H1 (cell line): Measurements from ENCODE around the gene INTS7. TPM values are rescaled to one million over a fixed set of nuclear protein-coding genes. Genes with fewer than 3 reads are reported as not detected.

ENCODE experiments used
- CTCF ChIA-PET: fragments of 300-600 bp; sonication (Branson Sonifier 250); formaldehyde crosslinking; loops from one replicate; lab custom pipeline; 2021; ENCODE audit not compliant: partially characterized antibody; lab: Charles Lee
- POLR2A ChIA-PET: fragments of 300-600 bp; sonication (Branson Sonifier 250); formaldehyde crosslinking; loops from one replicate; lab custom pipeline; 2021; ENCODE audit warnings: inconsistent platforms; ENCODE audit not compliant: partially characterized antibody; lab: Charles Lee
- DNase-seq, 2 experiments: peaks; one replicate each; pipeline versions ENCODE4 v3.0.0 to v3.0.0-alpha.2; 2010 to 2022; ENCODE audit warnings: low spot score in 2 of 2, low read depth in 1 of 2, mixed read lengths in 1 of 2
- FAIRE-seq: peaks from 2 replicates; lab custom pipeline; 2011; peaks lifted over from hg19 to GRCh38; lab: Jason Lieb, UNC
- H2AFZ ChIP-seq: 2 replicates; pipeline ENCODE4 v1.8.1; 2012; ENCODE audit warnings: low read length, inconsistent platforms
- H2AK5ac ChIP-seq: 2 replicates; pipeline ENCODE4 v1.6.1; 2013; ENCODE audit warnings: low read depth, low read length
- H2BK120ac ChIP-seq: replicated peaks from 2 replicates; pipeline ENCODE3; 2013; ENCODE audit warnings: low read depth, low read length, inconsistent platforms
- H2BK12ac ChIP-seq: 2 replicates; pipeline ENCODE4 v1.6.1; 2013; ENCODE audit warnings: low read depth, low read length
- H2BK15ac ChIP-seq: 2 replicates; pipeline ENCODE4 v1.6.1; 2013; ENCODE audit warnings: low read length
- H2BK20ac ChIP-seq: 2 replicates; pipeline ENCODE4 v1.6.1; 2013; ENCODE audit warnings: low read length
- H2BK5ac ChIP-seq: 2 replicates; pipeline ENCODE4 v1.6.1; 2013; ENCODE audit warnings: low read depth, low read length
- H3K14ac ChIP-seq: 2 replicates; pipeline ENCODE4 v1.6.1; 2013; ENCODE audit warnings: inconsistent platforms; ENCODE audit not compliant: insufficient read length
- H3K18ac ChIP-seq: 2 replicates; pipeline ENCODE4 v1.6.1; 2013; ENCODE audit warnings: low read length; ENCODE audit errors: extremely low read depth
- H3K23ac ChIP-seq: 2 replicates; pipeline ENCODE4 v1.6.1; 2013; ENCODE audit warnings: inconsistent platforms; ENCODE audit not compliant: insufficient read length
- H3K23me2 ChIP-seq: 2 replicates; pipeline ENCODE4 v1.6.1; 2013; ENCODE audit warnings: low read depth, low read length
- H3K27ac ChIP-seq: 2 replicates; pipeline ENCODE4 v1.6.1; 2011; ENCODE audit warnings: low read depth, low read length, inconsistent platforms
- H3K27me3 ChIP-seq, 4 experiments: replicated peaks in 1 of 4; 1 replicate in 1 of 4; 2 replicates in 3 of 4; pipeline versions ENCODE4 v1.6.1 to v1.8.1; 2011 to 2013; ENCODE audit warnings: low read length in 3 of 4, mild to moderate bottlenecking in 3 of 4, inconsistent platforms in 2 of 4, mixed read lengths in 2 of 4, moderate library complexity in 1 of 4; ENCODE audit not compliant: control insufficient read depth in 3 of 4, insufficient read depth in 3 of 4; ENCODE audit errors: extremely low read depth in 1 of 4
- H3K36me3 ChIP-seq, 4 experiments: 2 replicates each; pipeline versions ENCODE4 v1.6.1 to v1.8.1; 2011 to 2013; ENCODE audit warnings: mild to moderate bottlenecking in 4 of 4, low read length in 3 of 4, moderate library complexity in 2 of 4, control low read depth in 1 of 4, inconsistent platforms in 1 of 4; ENCODE audit not compliant: insufficient read depth in 4 of 4, control insufficient read depth in 2 of 4
- H3K4ac ChIP-seq: replicated peaks from 2 replicates; pipeline ENCODE3; 2013; ENCODE audit warnings: low read length, low read depth, mixed read lengths, inconsistent platforms; ENCODE audit not compliant: insufficient read length
- H3K4me1 ChIP-seq, 4 experiments: replicated peaks in 1 of 4; 1 replicate in 1 of 4; 2 replicates in 3 of 4; pipeline versions ENCODE4 v1.6.1 to v1.8.1; 2011 to 2013; ENCODE audit warnings: low read length in 3 of 4, inconsistent platforms in 2 of 4, mixed read lengths in 1 of 4; ENCODE audit not compliant: insufficient read depth in 4 of 4, control insufficient read depth in 3 of 4
- H3K4me2 ChIP-seq, 2 experiments: 2 replicates each; pipeline versions ENCODE4 v1.6.1 to v1.8.1; 2011 to 2013; ENCODE audit warnings: low read depth in 2 of 2, low read length in 2 of 2, control low read depth in 1 of 2, inconsistent platforms in 1 of 2, mild to moderate bottlenecking in 1 of 2; ENCODE audit not compliant: insufficient read depth in 1 of 2
- H3K4me3 ChIP-seq, 4 experiments: fragments of 200-600, 300-600 bp in 1 of 4; sonication (generic), shearing (Covaris generic), sonication (Bioruptor Twin) in 1 of 4; 2 replicates each; pipeline versions ENCODE4 v1.5.1 to v1.8.1; 2011 to 2016; ENCODE audit warnings: low read length in 4 of 4, low read depth in 3 of 4, control low read depth in 2 of 4, inconsistent platforms in 2 of 4, mild to moderate bottlenecking in 2 of 4, mixed read lengths in 1 of 4, moderate library complexity in 1 of 4; ENCODE audit not compliant: insufficient read depth in 2 of 4; ENCODE audit errors: extremely low read depth in 1 of 4
- H3K56ac ChIP-seq: replicated peaks from 2 replicates; pipeline ENCODE3; 2013; ENCODE audit warnings: low read depth, mild to moderate bottlenecking, mixed read lengths, low read length, inconsistent platforms; ENCODE audit not compliant: insufficient read length
- H3K79me1 ChIP-seq: 2 replicates; pipeline ENCODE4 v1.6.1; 2013; ENCODE audit warnings: low read depth, low read length, control low read depth
- H3K79me2 ChIP-seq, 2 experiments: 2 replicates each; pipeline versions ENCODE4 v1.6.1 to v1.8.1; 2012 to 2013; ENCODE audit warnings: low read length in 2 of 2, mild to moderate bottlenecking in 2 of 2, inconsistent platforms in 1 of 2; ENCODE audit not compliant: insufficient read depth in 2 of 2, control insufficient read depth in 1 of 2
- H3K9ac ChIP-seq, 4 experiments: replicated peaks in 1 of 4; 1 replicate in 1 of 4; 2 replicates in 3 of 4; pipeline versions ENCODE4 v1.6.1 to v1.8.1; 2011 to 2013; ENCODE audit warnings: low read depth in 3 of 4, low read length in 3 of 4, control low read depth in 2 of 4, mild to moderate bottlenecking in 2 of 4, moderate library complexity in 2 of 4, inconsistent platforms in 1 of 4; ENCODE audit errors: extremely low read depth in 1 of 4
- H3K9me3 ChIP-seq, 2 experiments: 2 replicates each; pipeline versions ENCODE4 v1.6.1 to v1.8.1; 2012 to 2013; ENCODE audit warnings: mild to moderate bottlenecking in 2 of 2, moderate library complexity in 2 of 2, control low read depth in 1 of 2, inconsistent platforms in 1 of 2, low read depth in 1 of 2, low read length in 1 of 2, mixed read lengths in 1 of 2; ENCODE audit not compliant: insufficient read depth in 2 of 2
- H4K20me1 ChIP-seq, 2 experiments: replicated peaks in 1 of 2; 2 replicates each; pipeline versions ENCODE3 to v1.8.1; 2011 to 2013; ENCODE audit warnings: inconsistent platforms in 2 of 2, low read length in 2 of 2, mild to moderate bottlenecking in 1 of 2; ENCODE audit not compliant: insufficient read depth in 2 of 2, control insufficient read depth in 1 of 2
- H4K5ac ChIP-seq: 2 replicates; pipeline ENCODE4 v1.6.1; 2013; ENCODE audit warnings: low read length, low read depth, mixed read lengths, inconsistent platforms; ENCODE audit not compliant: insufficient read length
- H4K8ac ChIP-seq: 2 replicates; pipeline ENCODE4 v1.8.0; 2013; ENCODE audit warnings: mild to moderate bottlenecking, moderate library complexity, low read length, inconsistent platforms; ENCODE audit not compliant: insufficient read depth; ENCODE audit errors: extremely low read depth
- H4K91ac ChIP-seq: replicated peaks from 2 replicates; pipeline ENCODE3; 2013; ENCODE audit warnings: low read length, mixed read lengths, inconsistent platforms; ENCODE audit not compliant: insufficient read length
- BACH1 ChIP-seq: IDR thresholded peaks from 2 replicates; pipeline ENCODE4 v1.6.1; 2012; ENCODE audit warnings: low read length, improper control_type of control experiment
- BCL11A ChIP-seq, 2 experiments: IDR thresholded peaks; one replicate each; pipeline ENCODE4 v1.6.1; 2011; ENCODE audit warnings: low read depth in 2 of 2, low read length in 2 of 2, mild to moderate bottlenecking in 2 of 2
- CHD1 ChIP-seq: IDR thresholded peaks from 2 replicates; pipeline ENCODE4 v1.6.1; 2012; ENCODE audit warnings: low read depth, low read length, improper control_type of control experiment
- CREB1 ChIP-seq: IDR thresholded peaks from 2 replicates; pipeline ENCODE4 v1.6.1; 2012; ENCODE audit warnings: inconsistent platforms
- KDM4A ChIP-seq: IDR thresholded peaks from one replicate; pipeline ENCODE4 v1.7.1; 2012; ENCODE audit warnings: low read depth, mild to moderate bottlenecking, moderate library complexity, low read length, inconsistent platforms; ENCODE audit not compliant: severe bottlenecking
- MAFK ChIP-seq: IDR thresholded peaks from 2 replicates; pipeline ENCODE4 v1.6.1; 2012; ENCODE audit warnings: low read depth, mild to moderate bottlenecking, improper control_type of control experiment, low read length
- RFX5 ChIP-seq: IDR thresholded peaks from 2 replicates; pipeline ENCODE4 v1.6.1; 2011; ENCODE audit warnings: low read depth, low read length, improper control_type of control experiment, borderline replicate concordance
- SUZ12 ChIP-seq: fragments of 200-600 bp; sonication (generic); IDR thresholded peaks from 2 replicates; pipeline ENCODE4 v1.6.1; 2012; ENCODE audit warnings: mild to moderate bottlenecking, inconsistent platforms, low read length, moderate library complexity, mixed read lengths
- WGBS, 2 experiments: shearing (Covaris generic) in 1 of 2; methylation state at CpG; one replicate each; pipeline versions ENCODE4 v1.1.6 to v1.1.7; 2013 to 2015; ENCODE audit warnings: low lambda C conversion rate in 2 of 2, mixed read lengths in 2 of 2, inconsistent platforms in 1 of 2, low coverage in 1 of 2, missing lambda C conversion rate in 1 of 2; ENCODE audit not compliant: insufficient replicate concordance in 2 of 2, insufficient coverage in 1 of 2, insufficient read length in 1 of 2; ENCODE audit errors: extremely low coverage in 1 of 2, missing lambda C conversion rate in 1 of 2; 5-methylcytosine and 5-hydroxymethylcytosine counted together
- polyA plus RNA-seq, 7 experiments: library from polyadenylated mRNA; depleted of rRNA in 3 of 7; stranded (reverse) in 5 of 7; unstranded in 2 of 7; fragments of >200 nt in 5 of 7; fragments of 200-250 nt in 2 of 7; gene quantifications; 1 replicate in 5 of 7; 2 replicates in 1 of 7; 4 replicates in 1 of 7; pipeline versions ENCODE4 v1.2.1 to v1.2.3, GENCODE V29; 2011 to 2013; ENCODE audit warnings: missing spikeins in 2 of 7, mixed read lengths in 2 of 7
- total RNA-seq: library from RNA; stranded (reverse); fragmentation: NEBNext Ultra II Directional; extraction: Animal tissue kit (Norgen Biotek cat#: 25700); gene quantifications from 2 replicates; pipeline ENCODE4 v1.2.1, GENCODE V29; 2021
- TF ChIP-seq, protein P1 (sequence below): IDR thresholded peaks from 2 replicates; pipeline ENCODE4 v1.6.1; 2011; ENCODE audit warnings: low read length, improper control_type of control experiment
- TF ChIP-seq, protein P2 (sequence below): IDR thresholded peaks from 2 replicates; pipeline ENCODE4 v1.6.1; 2012; ENCODE audit warnings: inconsistent platforms

The INTS7 gene
- total and polyA plus RNA-seq, 2 of the 8 experiments (the other 6 are each of a cell fraction or from before 2014, with no cell fraction given), result 15.2 to 22.4 TPM

DNA sequence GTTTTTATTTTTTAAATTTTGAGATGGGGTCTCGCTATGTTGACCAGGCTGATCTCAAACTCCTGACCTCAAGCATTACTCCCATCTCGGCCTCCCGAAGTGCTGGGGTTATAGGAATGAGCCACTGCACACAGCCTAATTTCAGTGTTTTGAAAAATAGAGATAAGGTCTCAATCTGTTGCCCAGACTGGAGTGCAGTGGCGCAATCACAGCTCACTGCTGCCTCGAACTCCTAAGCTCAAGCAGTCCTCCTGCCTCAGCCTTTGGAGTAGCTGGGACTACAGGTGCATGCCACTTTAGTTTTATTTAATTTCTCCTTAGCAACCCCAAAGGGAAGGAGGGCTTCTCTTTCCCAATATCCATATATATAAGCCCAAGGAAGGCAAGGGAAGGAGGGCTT lies 141.0 kb downstream of the INTS7 start:
- H3K79me1 ChIP-seq, result no peaks in the 10 kb centered on the region
- no peak overlapping the region for H2BK15ac ChIP-seq
- H4K20me1 ChIP-seq, result no peaks in the 10 kb centered on the region
- DNase-seq (no peak), FAIRE-seq (no peak)
- no peak overlapping the region for H2BK5ac ChIP-seq
- H3K4me1 ChIP-seq, result no peaks in the 10 kb centered on the region
- no peaks in the 10 kb centered on the region for H3K27me3 ChIP-seq
- no peak overlapping the region for H3K27ac ChIP-seq
- no peak overlapping the region for H3K4me3 ChIP-seq
- no peaks in the 10 kb centered on the region for H3K9me3 ChIP-seq
- no peak overlapping the region for H3K18ac ChIP-seq
- no peak overlapping the region for H3K56ac ChIP-seq
- H4K5ac ChIP-seq, result no peak overlapping the region
- H4K8ac ChIP-seq, result no peak overlapping the region
- 91% methylated on average over 5 of the region's 5 CpGs; no CpG with 5 or more reads in 1 of the 2 experiments for WGBS, 2 experiments
- H3K4ac ChIP-seq, result no peak overlapping the region
- H3K23me2 ChIP-seq, result no peaks in the 10 kb centered on the region
- H4K91ac ChIP-seq, result no peak overlapping the region
- H3K4me2 ChIP-seq, result no peak overlapping the region
- no peak overlapping the region for H3K23ac ChIP-seq
- H3K14ac ChIP-seq, result no peak overlapping the region
- ChIA-PET POLR2A (interaction anchor here (0.6 kb wide), 1 partner anchor 71 kb away, joined by 3 read pairs; no protein-coding TSS in a partner anchor), CTCF (interaction anchor here (0.8 to 1.3 kb wide), 2 partner anchors 9 to 97 kb away, joined by 3 to 5 read pairs; no protein-coding TSS in a partner anchor)
- no peak overlapping the region for H2BK20ac ChIP-seq
- no peak overlapping the region for H2AK5ac ChIP-seq
- no peak overlapping the region for H2BK120ac ChIP-seq
- no peak overlapping the region for H3K9ac ChIP-seq
- H2AFZ ChIP-seq, result no peak overlapping the region
- H3K79me2 ChIP-seq, result no peaks in the 10 kb centered on the region
- H2BK12ac ChIP-seq, result no peak overlapping the region
- H3K36me3 ChIP-seq, result no peaks in the 10 kb centered on the region
- TF ChIP-seq SUZ12 (no peak), CHD1 (no peak), RFX5 (no peak), BCL11A (IDR thresholded peaks at IDR 0.05; ENCODE audit: low read depth in 2 of 2, low read length in 2 of 2) (no peak), MAFK (no peak), BACH1 (no peak), KDM4A (no peak), CREB1 (no peak)
- TF ChIP-seq, protein P1, sequence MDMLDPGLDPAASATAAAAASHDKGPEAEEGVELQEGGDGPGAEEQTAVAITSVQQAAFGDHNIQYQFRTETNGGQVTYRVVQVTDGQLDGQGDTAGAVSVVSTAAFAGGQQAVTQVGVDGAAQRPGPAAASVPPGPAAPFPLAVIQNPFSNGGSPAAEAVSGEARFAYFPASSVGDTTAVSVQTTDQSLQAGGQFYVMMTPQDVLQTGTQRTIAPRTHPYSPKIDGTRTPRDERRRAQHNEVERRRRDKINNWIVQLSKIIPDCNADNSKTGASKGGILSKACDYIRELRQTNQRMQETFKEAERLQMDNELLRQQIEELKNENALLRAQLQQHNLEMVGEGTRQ, result no peak
- TF ChIP-seq, protein P2, sequence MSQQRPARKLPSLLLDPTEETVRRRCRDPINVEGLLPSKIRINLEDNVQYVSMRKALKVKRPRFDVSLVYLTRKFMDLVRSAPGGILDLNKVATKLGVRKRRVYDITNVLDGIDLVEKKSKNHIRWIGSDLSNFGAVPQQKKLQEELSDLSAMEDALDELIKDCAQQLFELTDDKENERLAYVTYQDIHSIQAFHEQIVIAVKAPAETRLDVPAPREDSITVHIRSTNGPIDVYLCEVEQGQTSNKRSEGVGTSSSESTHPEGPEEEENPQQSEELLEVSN, result no peak
